HEK293 (cell line): ENCODE measurements around the gene PLEKHA7.

ENCODE experiments used
- CTCF ChIA-PET: fragments of 350-600 bp; formaldehyde crosslinking; extraction: SDS; loops from one replicate; lab custom pipeline; 2021; ENCODE audit warnings: antibody characterized with exemption; lab: Yijun Ruan, JAX
- POLR2A ChIA-PET: fragments of 300-600 bp; formaldehyde crosslinking; extraction: SDS; loops from one replicate; lab custom pipeline; 2020; ENCODE audit warnings: antibody characterized with exemption, inconsistent platforms; lab: Yijun Ruan, JAX
- H3K27ac ChIP-seq: fragments of 200-500 bp; sonication (Bioruptor generic); 2 replicates; pipeline ENCODE4 v1.5.1; 2014; ENCODE audit warnings: low read depth, low read length, control low read depth, inconsistent platforms; ENCODE audit errors: extremely low read depth
- H3K36me3 ChIP-seq, 2 experiments: fragments of 200-500 bp in 1 of 2; sonication (Bioruptor generic) in 1 of 2; 1 replicate in 1 of 2; 2 replicates in 1 of 2; pipeline ENCODE4 v1.5.1; 2014 to 2017; ENCODE audit warnings: inconsistent platforms in 2 of 2, low read length in 2 of 2; ENCODE audit not compliant: control insufficient read depth in 2 of 2, insufficient read depth in 1 of 2
- H3K4me1 ChIP-seq: fragments of 200-500 bp; sonication (Bioruptor generic); 2 replicates; pipeline ENCODE4 v1.5.1; 2014; ENCODE audit warnings: mild to moderate bottlenecking, low read length, inconsistent platforms; ENCODE audit not compliant: control insufficient read depth, insufficient read depth
- H3K4me3 ChIP-seq: 2 replicates; pipeline ENCODE4 v1.5.1; 2011; ENCODE audit warnings: low read depth, mild to moderate bottlenecking, control low read depth, low read length, moderate library complexity
- H3K9me3 ChIP-seq: fragments of 200-500 bp; sonication (Bioruptor generic); 2 replicates; pipeline ENCODE4 v1.5.1; 2014; ENCODE audit warnings: low read depth, low read length, inconsistent platforms; ENCODE audit not compliant: control insufficient read depth, insufficient read depth
- HIC1 ChIP-seq: fragments of 450-650 bp; formaldehyde crosslinking; IDR thresholded peaks from 2 replicates; pipeline ENCODE4 v1.5.1; 2016; ENCODE audit warnings: missing biosample characterization, missing genetic modification characterization
- HOXC10 ChIP-seq: sonication (generic); formaldehyde crosslinking; IDR thresholded peaks from 2 replicates; pipeline ENCODE4 v1.8.1; 2023; ENCODE audit warnings: mild to moderate bottlenecking, missing genetic modification reagents
- HOXD13 ChIP-seq: sonication (generic); formaldehyde crosslinking; IDR thresholded peaks from 2 replicates; pipeline ENCODE4 v1.8.0; 2022; ENCODE audit warnings: missing genetic modification reagents, borderline replicate concordance
- KLF10 ChIP-seq: fragments of 450-650 bp; IDR thresholded peaks from 2 replicates; pipeline ENCODE4 v1.5.1; 2018; ENCODE audit warnings: missing biosample characterization, mild to moderate bottlenecking, missing genetic modification characterization
- KLF8 ChIP-seq: fragments of 450-650 bp; formaldehyde crosslinking; IDR thresholded peaks from 2 replicates; pipeline ENCODE4 v1.5.1; 2016; ENCODE audit warnings: missing biosample characterization, missing genetic modification characterization
- ZBTB7A ChIP-seq: fragments of 450-650 bp; formaldehyde crosslinking; IDR thresholded peaks from 2 replicates; pipeline ENCODE4 v1.5.1; 2016; ENCODE audit warnings: low read depth, missing biosample characterization, missing genetic modification characterization
- ZFP41 ChIP-seq: fragments of 450-650 bp; formaldehyde crosslinking; IDR thresholded peaks from 2 replicates; pipeline ENCODE4 v1.5.1; 2016; ENCODE audit warnings: missing biosample characterization, missing genetic modification characterization, borderline replicate concordance
- ZNF133 ChIP-seq: fragments of 450-650 bp; formaldehyde crosslinking; IDR thresholded peaks from 2 replicates; pipeline ENCODE4 v1.5.1; 2016; ENCODE audit warnings: missing biosample characterization, missing genetic modification characterization
- ZNF2 ChIP-seq: fragments of 450-650 bp; formaldehyde crosslinking; IDR thresholded peaks from 2 replicates; pipeline ENCODE4 v1.5.1; 2016; ENCODE audit warnings: missing biosample characterization, missing genetic modification characterization
- ZNF302 ChIP-seq: fragments of 450-650 bp; formaldehyde crosslinking; IDR thresholded peaks from 2 replicates; pipeline ENCODE4 v1.5.1; 2016; ENCODE audit warnings: missing biosample characterization, missing genetic modification characterization, low read depth
- ZNF354C ChIP-seq: fragments of 450-650 bp; formaldehyde crosslinking; IDR thresholded peaks from 2 replicates; pipeline ENCODE4 v1.5.1; 2016; ENCODE audit warnings: missing biosample characterization, missing genetic modification characterization, low read depth, borderline replicate concordance
- ZNF404 ChIP-seq: fragments of 450-650 bp; formaldehyde crosslinking; IDR thresholded peaks from 2 replicates; pipeline ENCODE4 v1.5.1; 2017; ENCODE audit warnings: missing biosample characterization, missing genetic modification characterization
- ZNF513 ChIP-seq: fragments of 450-650 bp; IDR thresholded peaks from 2 replicates; pipeline ENCODE4 v1.5.1; 2018; ENCODE audit warnings: missing biosample characterization, missing genetic modification characterization
- ZNF623 ChIP-seq: fragments of 450-650 bp; formaldehyde crosslinking; IDR thresholded peaks from 2 replicates; pipeline ENCODE4 v1.5.1; 2016; ENCODE audit warnings: missing biosample characterization, missing genetic modification characterization
- ZNF660 ChIP-seq: fragments of 450-650 bp; IDR thresholded peaks from 2 replicates; pipeline ENCODE4 v1.5.1; 2018; ENCODE audit warnings: missing biosample characterization, mild to moderate bottlenecking, missing genetic modification characterization
- ZNF704 ChIP-seq: fragments of 450-650 bp; formaldehyde crosslinking; IDR thresholded peaks from 2 replicates; pipeline ENCODE4 v1.5.1; 2016; ENCODE audit warnings: missing biosample characterization, missing genetic modification characterization
- ZNF777 ChIP-seq: fragments of 450-650 bp; formaldehyde crosslinking; IDR thresholded peaks from 2 replicates; pipeline ENCODE4 v1.5.1; 2017; ENCODE audit warnings: missing biosample characterization, missing genetic modification characterization, borderline replicate concordance
- ZSCAN16 ChIP-seq: fragments of 450-650 bp; formaldehyde crosslinking; IDR thresholded peaks from 2 replicates; pipeline ENCODE4 v1.5.1; 2016; ENCODE audit warnings: missing biosample characterization, missing genetic modification characterization

PLEKHA7 gene

DNA sequence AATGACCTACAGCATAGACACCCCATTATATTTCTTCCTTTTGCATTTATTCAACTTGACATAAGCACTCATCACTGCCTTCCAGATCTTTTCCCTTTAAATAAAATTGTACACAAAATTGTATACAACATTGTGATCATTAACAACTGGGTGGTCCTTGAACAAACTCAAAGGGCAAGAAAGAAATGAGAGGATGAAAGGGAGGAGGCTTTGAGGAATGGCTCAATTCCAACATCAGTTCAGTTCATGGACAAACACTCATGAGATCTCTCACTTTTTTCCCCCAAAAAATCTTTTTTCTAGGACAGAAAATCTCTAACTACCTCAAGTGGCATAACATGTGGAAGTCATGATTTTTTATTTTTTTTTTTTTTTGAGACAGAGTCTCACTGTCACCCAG lies 113.7 kb downstream of the PLEKHA7 start (continued):
- TF ChIP-seq KLF10 (no peak), ZSCAN16 (tag by site-specific recombination) (no peak)

- POLR2A ChIA-PET, result no interaction called here
These were observed 114.4 kb downstream of the PLEKHA7 start for GRCh38 chr11:16899708-16900303.

GRCh38 chr11:16898274-16898985 lies 115.8 kb downstream of the PLEKHA7 start:
- Histone ChIP-seq H3K36me3 (no peaks in the 10 kb centered on the region), H3K4me1 (peaks cover 8% of the 10 kb centered on the region), H3K9me3 (no peaks in the 10 kb centered on the region), H3K4me3 (no peak overlapping the region), H3K27ac (no peak overlapping the region)
- ChIA-PET POLR2A (no interaction called here), CTCF (no interaction called here)
- TF ChIP-seq ZNF133 (tag by site-specific recombination) (peak; percentile 62; the same call in 1 of the 2 replicates), ZNF2 (tag by site-specific recombination) (no peak)

More at GRCh38 chr11:16899708-16900303, 114.4 kb downstream of the PLEKHA7 start:
- Histone ChIP-seq H3K9me3 (no peaks in the 10 kb centered on the region), H3K4me1 (peaks cover 4% of the 10 kb centered on the region), H3K4me3 (no peak overlapping the region), H3K27ac (no peak overlapping the region), H3K36me3 (no peaks in the 10 kb centered on the region)
- CTCF ChIA-PET, result no interaction called here
- no peak for TF ChIP-seq ZFP41 (tag by site-specific recombination)
- TF ChIP-seq ZNF302, result no peak
- TF ChIP-seq ZNF623 (tag by site-specific recombination), result no peak
- TF ChIP-seq HIC1 (tag by site-specific recombination), result no peak
- TF ChIP-seq ZNF777 (tag by site-specific recombination), result no peak
- TF ChIP-seq ZBTB7A (tag by site-specific recombination), result no peak
- TF ChIP-seq ZNF704 (tag by site-specific recombination), result no peak
- no peak for TF ChIP-seq ZNF404 (tag by site-specific recombination)
- no peak for TF ChIP-seq ZNF354C (tag by site-specific recombination)
- no peak for TF ChIP-seq HOXD13 (CRISPR knock-in tag)
- no peak for TF ChIP-seq ZNF513 (tag by site-specific recombination)
- TF ChIP-seq ZNF660 (tag by site-specific recombination), result no peak
- TF ChIP-seq HOXC10 (CRISPR knock-in tag), result no peak
- no peak for TF ChIP-seq KLF8 (tag by site-specific recombination)
